ENCODE data around the gene ANKRD63.

Gene ANKRD63

DNA sequence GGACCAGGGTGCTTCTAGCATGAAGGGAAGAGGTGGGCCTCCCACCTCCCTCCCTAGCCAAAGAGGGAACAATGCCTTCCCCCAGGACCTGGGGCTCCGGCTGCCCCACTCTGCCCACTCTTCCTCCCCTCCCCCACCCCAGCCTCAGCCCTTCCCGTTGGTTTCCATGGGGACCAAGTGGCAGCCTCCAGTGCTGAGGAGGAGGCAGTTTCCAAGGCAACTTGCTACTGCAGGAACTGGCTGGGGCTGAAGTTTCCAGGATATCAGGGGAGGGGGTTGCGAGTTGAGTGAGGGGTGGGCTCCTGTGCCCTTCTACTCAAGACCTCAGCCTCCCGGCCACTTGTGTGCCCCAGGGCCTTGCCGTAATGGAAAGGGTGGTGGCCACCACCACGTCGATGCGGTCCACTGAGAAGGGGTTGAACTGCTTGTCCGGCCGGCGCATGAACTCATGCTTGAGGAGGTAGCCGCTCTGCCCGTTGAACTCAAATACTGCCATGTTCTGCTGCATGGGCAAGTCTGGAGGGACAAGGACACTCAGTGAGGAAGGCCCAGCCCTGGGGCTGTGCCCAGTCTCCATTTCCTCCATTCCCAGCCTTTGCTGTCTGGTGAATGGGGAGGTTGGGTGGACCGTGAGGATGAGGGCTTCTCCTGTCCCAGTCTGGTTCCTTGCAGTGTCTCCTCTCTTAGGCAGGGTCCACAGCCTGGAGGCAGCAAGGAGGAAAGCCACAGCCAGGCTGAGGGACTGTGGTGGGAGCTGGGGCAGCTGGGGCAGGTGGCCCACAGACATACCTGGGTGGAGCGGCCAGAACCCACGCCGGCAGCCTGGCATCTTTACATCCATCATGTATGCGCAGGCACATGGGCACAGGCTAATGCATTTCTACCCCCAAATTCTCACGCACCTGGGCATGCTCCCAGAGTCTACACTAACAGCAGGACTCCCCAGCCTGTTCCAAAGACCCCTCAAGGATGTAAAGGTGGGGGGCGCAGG is 11.3 kb upstream of the ANKRD63 start:
- DNase-seq, result no peak

DNA sequence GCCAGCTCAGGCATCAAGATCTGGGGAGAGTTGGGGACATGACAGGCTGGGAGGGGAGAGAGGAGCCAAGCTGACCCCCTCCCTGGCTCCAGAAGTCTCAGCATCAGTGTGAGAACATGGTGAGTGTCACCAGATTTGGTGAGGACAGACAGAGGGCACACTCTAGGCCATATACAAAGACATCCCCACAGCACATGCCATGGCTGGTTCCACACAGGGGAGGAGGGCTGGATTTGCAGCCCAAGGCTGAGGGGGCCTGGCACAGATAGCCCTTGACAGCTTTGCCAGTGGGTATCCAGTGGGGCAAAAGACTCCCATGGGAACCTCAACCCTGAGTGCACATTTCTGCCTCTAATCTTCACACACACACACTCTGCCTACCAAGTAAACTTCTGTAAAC is 10.1 kb upstream of the ANKRD63 start:
- DNase-seq, result no peak

DNA sequence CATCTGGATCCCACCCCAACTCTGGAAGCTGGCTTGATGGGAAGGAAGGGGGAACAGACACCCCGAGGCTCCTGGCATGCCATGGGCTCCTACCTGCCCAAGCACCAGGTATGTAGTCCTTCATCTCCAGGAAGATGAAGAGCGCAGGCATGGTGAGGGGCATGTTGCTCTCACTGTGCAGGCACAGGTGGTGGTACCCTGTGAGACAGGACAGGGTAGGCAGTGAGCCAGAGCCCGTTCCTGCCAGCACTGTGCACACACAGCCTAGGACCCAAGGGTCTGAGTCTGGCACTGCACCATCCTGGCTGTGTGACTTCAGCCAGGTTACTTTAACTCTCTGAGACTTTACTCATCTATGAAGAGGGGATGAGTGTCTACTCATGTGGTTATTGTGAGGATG is 9.4 kb upstream of the ANKRD63 start:
- DNase-seq, result no peak

DNA sequence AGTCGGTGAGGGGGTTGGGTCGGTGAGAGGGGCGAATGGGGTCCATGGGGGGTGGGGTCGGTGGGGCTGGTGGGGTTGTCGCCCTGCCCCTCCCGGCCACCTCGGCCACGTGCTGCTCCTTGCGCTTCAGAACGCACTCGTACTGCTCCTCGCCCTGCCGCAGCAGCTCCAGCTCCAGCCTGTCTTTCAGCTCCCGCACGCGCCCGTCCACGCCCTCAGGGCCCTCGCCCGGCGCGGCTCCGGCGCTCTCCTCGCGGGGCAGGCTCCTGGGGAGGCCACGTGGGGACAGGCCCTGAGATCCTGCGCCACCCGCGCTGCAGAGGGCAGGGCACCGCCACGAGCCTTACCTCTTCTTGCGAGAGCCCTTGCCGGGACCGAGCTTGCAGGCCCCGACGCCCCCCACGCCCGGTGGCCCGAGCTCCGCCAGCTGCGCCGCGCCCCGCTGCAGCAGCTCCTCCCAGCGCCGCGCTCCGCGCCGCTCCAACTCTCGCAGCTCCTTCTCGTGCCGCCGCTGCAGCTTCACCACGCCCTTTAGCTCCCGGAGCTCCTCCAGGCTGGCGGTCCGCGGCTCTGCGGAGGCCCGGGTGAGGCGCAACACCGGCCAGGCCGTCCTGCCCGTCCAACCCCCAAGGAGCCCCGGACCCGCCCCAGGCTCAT is 8.2 kb upstream of the ANKRD63 start:
- DNase-seq, result no peak

DNA sequence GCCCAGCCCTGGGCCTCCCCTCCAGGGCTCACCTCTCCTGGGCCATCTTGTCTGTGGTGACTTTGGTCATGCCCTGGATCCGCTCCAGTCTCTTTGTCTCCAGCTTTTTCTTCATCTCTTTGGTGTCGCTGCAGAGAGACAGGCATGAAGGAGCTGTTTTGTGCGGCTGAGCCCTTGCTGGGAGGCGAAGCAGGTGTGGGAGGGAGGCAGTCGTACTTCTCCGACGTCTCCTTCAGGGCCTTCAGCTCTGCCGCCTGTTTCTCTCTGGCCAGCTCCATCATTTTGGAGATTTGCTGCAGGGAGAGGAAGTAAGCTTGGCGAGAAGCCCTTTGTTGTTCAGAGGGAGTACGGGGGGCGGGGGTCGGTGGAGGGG is 7.7 kb upstream of the ANKRD63 start:
- no peak for DNase-seq

DNA sequence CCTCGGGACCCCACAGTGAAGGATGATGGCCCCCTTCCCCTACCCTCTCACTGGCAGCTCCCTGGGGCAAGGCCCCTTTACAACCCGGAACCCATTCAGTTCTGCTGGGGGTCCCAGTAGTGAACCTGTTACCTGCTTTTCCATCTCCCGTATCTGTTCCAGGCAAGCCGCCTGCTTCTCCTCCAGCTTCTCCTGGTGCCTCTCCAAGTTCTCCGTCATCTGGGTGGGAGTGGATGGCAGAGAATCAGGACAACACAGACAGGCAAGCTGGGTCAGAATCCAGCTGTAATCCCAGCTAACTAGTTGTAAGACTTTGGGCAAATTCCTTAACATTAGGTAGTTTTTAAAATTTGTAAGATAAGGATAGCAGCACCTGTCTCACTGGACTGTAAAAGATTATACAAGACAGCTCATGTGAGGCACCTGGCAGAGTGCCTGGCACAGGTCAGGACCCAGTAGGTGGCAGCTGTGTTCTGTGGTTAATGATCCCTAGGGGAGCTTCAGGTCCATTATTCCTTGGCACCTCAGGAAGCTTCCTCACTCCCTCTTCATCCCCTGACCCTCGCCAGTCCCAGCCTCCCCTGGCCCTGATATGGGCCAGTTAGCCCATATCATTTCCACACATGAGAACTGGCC is 6.4 kb upstream of the ANKRD63 start:
- no peak for DNase-seq

DNA sequence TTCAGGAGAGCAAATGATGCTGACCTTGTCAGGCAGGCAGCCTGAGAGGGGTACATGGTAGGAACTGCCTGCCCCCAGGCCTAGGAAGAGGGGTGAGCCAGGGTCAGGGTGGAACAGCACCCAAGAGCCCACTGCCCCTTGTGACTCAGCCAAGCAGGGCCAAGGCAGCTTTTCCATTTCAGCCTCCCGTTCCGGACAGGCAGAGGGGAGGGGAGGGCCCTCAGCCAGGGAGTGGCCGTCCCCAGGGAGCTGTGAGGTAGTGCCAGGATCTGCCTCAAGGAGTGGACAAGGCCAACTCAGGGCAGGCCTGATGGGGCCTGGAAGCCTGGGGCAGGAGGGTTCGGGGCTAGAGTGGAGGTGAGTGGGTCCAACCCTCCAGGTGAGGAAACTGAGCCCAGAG is 5.1 kb upstream of the ANKRD63 start:
- no peak for DNase-seq

DNA sequence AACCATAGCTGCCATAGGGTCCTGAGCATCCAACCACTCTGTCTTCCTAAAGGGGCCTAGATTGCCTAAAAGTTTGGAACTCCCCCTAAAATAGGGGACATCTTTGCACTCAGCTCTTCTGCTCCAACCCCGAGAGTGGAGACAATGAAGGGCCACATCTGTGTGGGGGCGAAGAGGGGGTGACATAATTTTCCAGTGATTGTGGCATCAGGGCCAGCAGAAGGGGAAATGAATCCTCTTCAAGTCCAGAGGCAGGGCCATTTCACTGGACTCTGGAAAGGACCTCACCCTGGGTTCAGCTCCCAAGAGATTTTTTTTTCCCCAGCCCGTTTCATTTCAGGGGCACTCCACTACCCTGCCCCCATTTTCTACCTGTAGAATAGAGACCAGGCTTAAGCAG is 4.6 kb upstream of the ANKRD63 start:
- DNase-seq, result no peak

DNA sequence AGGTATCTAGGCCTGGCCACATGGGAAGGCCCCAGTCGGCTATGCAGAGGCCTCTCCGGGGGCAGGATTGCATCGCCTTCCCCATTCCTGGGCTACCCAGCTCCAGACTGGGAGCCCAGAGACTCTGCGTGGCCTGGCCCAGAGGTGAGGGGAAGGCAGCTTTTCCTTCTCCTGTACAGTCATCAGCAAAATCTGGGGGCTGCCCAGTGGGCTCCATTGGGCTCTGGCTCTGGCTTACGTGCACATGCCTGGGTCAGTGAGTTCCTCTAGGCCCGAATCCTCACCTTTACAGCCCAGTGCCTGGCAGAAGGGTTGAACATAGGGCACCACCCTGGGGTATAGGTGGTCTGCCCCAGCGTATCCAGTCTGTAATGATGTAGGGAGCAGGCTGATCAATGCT is 3.9 kb upstream of the ANKRD63 start:
- no peak for DNase-seq

DNA sequence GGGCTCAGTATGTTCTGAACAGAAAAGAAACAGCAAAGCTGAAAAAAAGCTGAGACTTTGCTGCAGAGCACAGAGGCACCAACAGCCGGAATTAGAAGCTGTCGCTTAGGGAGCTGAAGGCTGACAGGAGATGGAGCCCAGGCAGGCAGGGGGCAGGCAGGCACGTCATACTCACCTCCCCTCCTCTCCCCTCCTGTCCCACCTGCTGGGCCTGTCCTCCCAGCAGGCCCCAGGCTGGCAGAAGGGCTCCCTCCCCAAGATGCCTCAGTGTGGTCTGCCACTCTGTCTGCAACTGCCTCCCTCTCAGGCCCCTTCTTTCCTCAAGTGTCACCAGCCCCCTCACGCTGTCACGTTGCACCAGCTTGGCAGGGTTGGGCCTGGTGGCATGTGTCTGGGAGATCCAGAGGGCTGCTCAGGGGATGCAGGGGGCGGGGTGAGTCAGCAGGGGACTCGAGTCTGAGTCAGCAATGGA is 3.2 kb upstream of the ANKRD63 start:
- no peak for DNase-seq

DNA sequence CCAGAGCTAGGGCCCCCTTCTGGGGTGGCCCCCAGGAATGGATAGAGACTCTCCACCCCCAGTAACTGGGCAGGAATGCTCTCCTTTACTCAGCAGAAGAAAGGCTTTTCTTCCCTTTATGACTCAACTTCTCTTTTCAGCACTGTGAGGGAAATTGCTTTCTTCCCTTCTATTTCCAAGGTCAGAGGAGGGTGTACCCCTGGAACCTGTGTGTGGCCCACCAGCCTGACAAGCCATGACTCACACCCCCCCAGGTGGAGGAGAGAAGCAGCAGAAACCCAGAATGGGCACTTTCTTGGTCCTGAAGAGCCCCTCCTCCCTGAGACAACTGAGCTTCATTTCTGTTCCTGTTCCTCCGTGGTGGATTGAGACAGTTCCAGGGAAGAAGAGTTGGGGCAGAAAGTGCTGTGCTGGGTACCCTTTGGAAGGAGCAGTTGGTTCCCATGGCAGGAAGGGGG is 2.7 kb upstream of the ANKRD63 start:
- no peak for DNase-seq

DNA sequence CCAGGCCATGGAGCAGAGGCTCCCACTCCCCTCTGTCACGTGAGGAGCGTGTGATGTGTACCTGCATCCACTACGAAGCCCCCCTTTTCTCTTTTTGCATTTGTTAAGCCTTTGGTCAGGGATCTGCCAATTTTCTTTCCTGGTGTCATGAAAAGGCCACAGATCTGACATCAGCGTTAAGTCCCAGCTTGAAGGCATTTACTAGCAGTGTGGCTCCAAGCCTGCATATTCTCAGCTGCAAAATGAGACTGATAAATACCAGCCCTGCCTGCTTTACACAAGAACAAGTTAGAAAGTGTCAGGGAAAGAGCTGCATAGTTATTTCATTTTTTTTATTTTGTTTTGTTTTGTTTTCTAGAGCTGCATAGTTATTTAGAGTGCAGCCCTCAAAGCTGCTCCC is 2.3 kb upstream of the ANKRD63 start:
- no peak for DNase-seq

DNA sequence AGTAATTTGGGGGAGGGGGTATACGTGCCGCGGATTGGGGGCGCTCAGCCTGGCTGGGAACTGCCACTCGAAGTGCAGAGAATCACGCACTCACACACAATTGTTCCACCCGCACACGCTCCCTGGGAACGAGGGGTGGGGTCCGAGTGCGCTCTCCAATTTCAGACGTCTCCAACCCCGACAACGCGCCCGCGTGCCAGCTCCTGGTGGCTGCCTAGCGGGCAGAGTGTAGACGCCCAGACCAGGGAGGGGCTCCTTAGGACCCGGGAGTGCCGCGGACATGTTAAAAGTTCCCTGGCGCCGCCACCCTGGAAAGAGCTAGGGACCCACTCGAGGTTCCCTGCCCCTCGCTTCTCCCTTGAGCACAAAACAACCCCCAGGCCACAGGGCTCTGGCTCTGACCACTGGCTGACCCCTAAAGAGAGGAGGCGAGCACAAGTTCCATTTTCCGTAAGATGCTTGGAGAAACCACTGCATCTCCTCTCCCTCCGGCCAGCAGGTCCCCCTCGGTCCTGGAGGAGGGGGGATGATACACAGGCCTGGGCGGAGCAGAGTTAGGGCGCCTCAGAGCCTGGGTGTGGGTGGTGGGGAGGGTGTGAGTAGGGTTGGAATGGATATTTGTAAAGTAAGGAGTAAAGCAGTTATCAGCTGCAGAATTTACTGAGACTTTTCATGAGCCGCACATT is 894 bp upstream of the ANKRD63 start:
- no peak for DNase-seq

DNA sequence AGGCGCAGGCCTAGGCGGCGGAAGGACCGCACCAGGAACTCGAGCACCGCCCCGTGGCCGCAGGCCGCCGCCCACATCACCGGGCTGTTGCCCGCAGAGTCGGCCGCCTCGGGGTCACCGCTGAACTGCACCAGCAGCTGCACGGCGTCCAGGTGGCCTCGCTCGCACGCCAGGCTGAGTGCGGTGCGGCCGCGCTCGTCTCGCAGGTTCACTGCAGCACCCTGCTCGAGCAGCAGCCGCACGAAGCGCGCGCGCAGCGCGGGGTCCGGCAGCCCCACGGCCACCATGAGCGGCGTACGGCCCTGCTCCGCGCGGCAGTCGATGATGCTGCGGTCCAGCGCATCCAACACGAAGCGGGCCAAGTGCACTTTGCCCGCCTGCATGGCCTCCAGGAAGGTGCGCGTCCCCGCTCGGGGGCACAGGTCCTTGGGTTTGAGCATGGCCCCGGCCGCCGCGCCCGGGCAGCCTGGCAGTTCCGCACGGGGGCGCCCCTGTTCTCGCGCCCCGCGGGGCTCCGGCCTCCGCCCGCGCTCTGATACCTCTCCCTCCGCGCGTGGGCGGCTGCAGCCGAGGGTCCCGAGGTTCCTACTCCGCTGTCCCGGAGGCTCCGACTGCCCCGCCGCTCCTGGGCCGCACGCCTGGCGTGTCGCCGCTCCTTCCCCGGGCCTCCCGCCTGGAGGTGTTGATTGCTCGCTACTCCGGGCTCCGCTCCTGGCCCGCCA is 556 bp downstream of the ANKRD63 start:
- DNase-seq, result peak in 1 of 4 experiments; percentile 35

DNA sequence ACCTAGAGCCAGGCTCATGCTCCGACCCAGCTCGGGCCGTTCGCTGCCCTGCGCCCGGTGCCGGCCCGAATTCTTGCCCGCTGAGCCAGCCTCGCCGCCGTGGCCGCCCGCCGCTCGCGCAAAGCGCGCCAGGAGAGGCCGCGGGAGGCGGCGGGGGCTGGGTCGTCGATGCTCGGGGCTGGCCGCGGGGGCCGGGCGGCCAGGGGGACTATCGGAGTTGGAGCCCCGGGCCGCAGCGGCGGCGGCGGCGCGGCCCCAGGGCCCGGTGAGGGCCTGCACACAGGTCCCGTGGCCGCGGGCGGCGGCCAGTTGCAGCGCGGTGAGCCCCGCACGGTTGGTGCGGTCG is 1.1 kb downstream of the ANKRD63 start:
- DNase-seq, result no peak

DNA sequence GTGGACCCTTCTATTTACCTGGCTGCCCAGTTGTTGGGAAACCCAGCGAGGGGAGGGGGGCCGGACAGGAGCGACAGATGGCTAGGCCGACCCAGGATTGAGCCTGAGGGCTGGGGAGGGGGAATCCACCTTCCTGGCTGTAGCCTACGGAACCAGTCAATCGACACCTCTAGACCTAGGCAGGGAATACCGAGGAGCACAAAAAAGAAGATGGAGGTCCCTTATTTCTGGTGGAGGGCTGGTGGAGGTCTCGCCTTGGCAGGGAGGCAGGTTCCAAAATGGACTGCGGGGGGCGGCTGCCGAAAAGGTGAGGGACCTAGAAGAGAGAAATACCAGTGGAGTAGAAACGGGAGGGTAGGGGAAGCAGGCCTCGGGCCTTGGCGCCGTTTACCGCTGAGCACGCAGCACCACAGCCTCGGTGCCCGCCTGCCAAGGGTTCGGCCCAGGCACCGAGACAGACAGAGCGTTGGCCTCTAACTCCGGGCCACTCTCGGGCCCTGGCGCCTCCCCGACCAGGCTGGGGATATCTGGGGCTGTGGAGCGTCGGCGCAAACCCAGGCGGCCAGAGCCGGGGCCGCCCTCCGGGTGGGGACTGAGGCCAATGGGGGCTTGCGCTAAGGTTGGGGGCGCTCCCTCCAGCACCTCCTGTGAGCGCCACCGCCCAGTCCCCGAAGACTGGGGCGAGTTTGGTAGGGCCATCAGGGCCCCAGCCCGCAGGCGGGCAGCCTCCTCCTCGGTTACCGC is 1.6 kb downstream of the ANKRD63 start:
- DNase-seq, result no peak

DNA sequence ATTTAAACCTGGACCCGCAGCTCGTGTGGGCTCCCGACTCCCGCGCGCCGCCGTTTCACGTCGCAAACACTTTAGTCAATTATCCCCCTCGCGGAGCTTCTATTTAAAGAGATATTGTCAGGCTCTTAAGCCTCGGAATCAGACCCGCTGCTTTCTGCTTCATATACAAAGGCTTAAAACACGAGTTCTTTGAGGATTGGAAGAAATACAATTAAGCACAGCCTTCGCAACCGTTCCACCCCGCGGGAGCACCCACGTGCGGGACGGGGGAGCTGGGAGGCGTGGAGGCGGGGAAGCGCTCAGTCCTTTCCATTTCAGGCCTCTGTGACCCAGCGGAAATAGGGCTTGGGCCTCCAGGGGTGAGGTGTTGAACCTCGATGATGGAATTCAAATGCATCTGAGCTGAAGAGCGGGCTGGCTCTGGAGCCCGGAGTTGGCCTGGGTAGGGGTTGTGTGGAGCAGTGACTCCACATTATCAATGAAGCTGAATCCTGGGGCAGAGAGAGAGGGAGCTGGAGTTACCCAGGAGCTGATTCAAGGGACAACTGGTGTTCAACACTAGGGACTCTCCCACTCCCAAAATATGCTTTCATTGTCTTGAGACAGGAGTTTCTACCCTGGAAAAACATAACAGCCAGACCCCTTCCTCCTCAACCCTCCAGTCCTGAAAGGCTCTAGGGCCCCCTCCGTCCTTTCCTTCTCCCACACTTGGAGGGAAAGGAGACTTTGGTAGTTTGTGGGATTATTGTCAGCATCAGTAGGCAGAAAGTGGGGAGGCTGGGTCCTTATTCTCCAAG is 2.4 kb downstream of the ANKRD63 start:
- no peak for DNase-seq

DNA sequence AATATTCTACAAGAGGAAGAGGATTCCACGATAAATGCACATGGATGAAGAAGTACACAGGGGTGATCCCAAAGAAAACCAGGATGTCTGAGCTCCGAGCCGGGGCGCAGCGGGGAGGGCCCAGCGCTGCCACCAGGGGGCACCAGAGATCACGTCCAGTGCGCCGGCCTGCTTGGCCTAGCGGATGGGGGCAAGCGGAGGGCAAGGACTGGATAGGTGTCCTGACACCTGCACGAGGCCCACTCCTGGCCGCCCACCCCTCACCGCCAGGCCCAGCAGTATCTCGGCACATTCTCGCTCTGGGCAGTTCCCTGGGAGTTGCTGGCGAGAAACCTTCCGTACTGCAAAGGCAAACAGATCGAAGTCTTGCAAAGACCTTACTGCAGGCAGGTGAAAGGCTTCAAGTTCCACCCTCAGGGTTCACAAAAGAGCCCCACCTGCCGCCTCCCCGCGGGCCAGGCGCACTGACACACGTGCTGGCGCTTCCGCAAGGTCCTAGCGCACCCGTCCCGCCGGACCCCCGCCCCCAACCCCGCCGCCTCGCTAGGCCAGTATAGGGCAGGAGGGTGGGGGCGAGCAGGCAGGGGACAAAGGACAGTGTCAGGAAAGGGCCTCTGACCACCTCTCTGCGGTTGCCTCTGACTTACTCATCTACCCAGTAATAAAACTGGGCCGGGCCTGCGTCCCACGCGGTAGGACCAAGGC is 3.3 kb downstream of the ANKRD63 start:
- peak; percentile 36 to 70 (median 61) for DNase-seq

DNA sequence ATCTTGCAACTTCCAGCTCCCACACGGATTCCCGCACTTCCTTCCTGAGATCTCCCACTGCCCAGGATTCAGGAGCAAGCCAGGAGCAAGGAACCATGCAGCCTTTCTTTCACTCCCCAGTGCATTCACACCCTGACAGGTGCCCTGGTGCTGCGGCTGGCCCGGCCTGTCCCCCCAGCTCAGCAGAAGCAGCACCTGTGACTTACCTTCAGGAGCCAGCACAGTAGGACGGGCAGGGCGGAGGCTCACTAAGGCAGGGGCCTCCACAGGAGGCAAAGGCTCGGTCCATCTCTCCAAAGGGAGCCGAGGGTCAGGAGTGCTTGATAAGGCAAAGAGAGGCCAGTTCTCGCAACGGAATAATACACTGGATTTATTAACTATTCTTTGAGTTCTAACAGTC is 4.8 kb downstream of the ANKRD63 start:
- no peak for DNase-seq

DNA sequence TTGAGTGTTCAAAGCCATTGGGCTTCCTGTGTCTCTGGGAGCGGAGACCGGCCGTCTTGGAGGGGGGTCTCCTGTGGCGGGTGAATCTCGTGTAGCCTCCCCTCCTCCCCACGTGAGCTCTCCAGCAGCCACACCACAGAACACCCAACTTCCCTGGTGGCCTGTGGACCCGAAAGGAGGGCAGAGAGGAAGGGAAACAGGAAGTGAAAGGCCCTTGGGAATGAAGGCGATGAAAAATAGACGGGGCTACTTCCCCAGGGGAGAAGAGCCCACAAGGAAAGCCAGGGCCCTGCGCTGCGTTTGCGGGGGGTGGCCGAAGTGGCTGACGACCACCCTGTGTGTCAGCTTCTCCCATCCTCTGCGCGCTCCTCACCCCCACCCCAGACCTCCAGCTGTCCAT is 5.4 kb downstream of the ANKRD63 start:
- no peak for DNase-seq

All from activated naive CD4-positive, alpha-beta T cell (primary cell).